B cell (primary cell): Measurements from ENCODE around the gene GGT6. TPM values are rescaled to one million over a fixed set of nuclear protein-coding genes. Genes with fewer than 3 reads are reported as not detected.

Experiments
- ATAC-seq: fragments of 200-7000 bp; cut with Tn5 transposase; one replicate; pipeline ENCODE4 v1.10.0; 2021; ENCODE audit warnings: low read depth, mild to moderate bottlenecking, moderate number of reproducible peaks, moderate library complexity
- CTCF ChIA-PET: fragments of 350-600 bp; sonication (Branson Sonifier 250); formaldehyde crosslinking; loops from one replicate; lab custom pipeline; 2021; ENCODE audit warnings: antibody characterized with exemption, inconsistent platforms; lab: Charles Lee
- POLR2A ChIA-PET: fragments of 350-600 bp; sonication (Branson Sonifier 250); formaldehyde crosslinking; loops from one replicate; lab custom pipeline; 2021; ENCODE audit warnings: antibody characterized with exemption; lab: Charles Lee
- DNase-seq: peaks from one replicate; pipeline ENCODE4 v3.0.0; 2013
- H2AFZ ChIP-seq: 2 replicates; pipeline ENCODE4 v1.6.1; 2012; ENCODE audit warnings: mild to moderate bottlenecking, low read depth, low read length; ENCODE audit not compliant: insufficient read depth, poor library complexity, severe bottlenecking
- H3K27ac ChIP-seq, 2 donors: 1 replicate in 1 of 2; 2 replicates in 1 of 2; pipeline ENCODE4 v1.5.1; 2012 to 2013; ENCODE audit warnings: low read length in 2 of 2, mild to moderate bottlenecking in 2 of 2, moderate library complexity in 1 of 2
- H3K27me3 ChIP-seq, 4 experiments: fragments of 200-600 bp in 1 of 4; sonication (generic) in 1 of 4; replicated peaks in 1 of 4; 1 replicate in 2 of 4; 2 replicates in 2 of 4; pipeline versions ENCODE4 v1.6.1 to v1.7.0; 2013 to 2016; ENCODE audit warnings: low read length in 3 of 4, mild to moderate bottlenecking in 2 of 4, mixed read lengths in 1 of 4, moderate library complexity in 1 of 4; ENCODE audit not compliant: insufficient read depth in 4 of 4, control insufficient read depth in 3 of 4; ENCODE audit errors: control extremely low read depth in 1 of 4
- H3K36me3 ChIP-seq, 2 experiments: replicated peaks in 1 of 2; 1 replicate in 1 of 2; 2 replicates in 1 of 2; pipeline versions ENCODE4 v1.6.1 to v1.7.1; 2013; ENCODE audit warnings: low read length in 1 of 2; ENCODE audit not compliant: insufficient read depth in 2 of 2, control insufficient read depth in 1 of 2; ENCODE audit errors: control extremely low read depth in 1 of 2, extremely low read depth in 1 of 2
- H3K4me1 ChIP-seq, 2 donors: fragments of 200-600 bp in 1 of 2; sonication (generic) in 1 of 2; 1 replicate in 1 of 2; 2 replicates in 1 of 2; pipeline versions ENCODE4 v1.5.1 to v1.6.1; 2013 to 2017; ENCODE audit warnings: low read length in 2 of 2; ENCODE audit not compliant: control insufficient read depth in 2 of 2, insufficient read depth in 2 of 2
- H3K4me2 ChIP-seq: replicated peaks from 2 replicates; pipeline ENCODE3; 2012; ENCODE audit warnings: mild to moderate bottlenecking, low read depth, low read length; ENCODE audit not compliant: poor library complexity, severe bottlenecking
- H3K4me3 ChIP-seq, 5 experiments: fragments of 200-600 bp in 1 of 5; sonication (generic) in 1 of 5; 1 replicate in 3 of 5; 2 replicates in 2 of 5; pipeline versions ENCODE4 v1.5.1 to v1.7.0; 2011 to 2016; ENCODE audit warnings: low read length in 4 of 5, mild to moderate bottlenecking in 4 of 5, low read depth in 2 of 5, control low read depth in 1 of 5, moderate library complexity in 1 of 5; ENCODE audit not compliant: insufficient read depth in 1 of 5; ENCODE audit errors: control extremely low read depth in 1 of 5, extremely low read depth in 1 of 5
- H3K79me2 ChIP-seq: fragments of 200-600 bp; sonication (generic); one replicate; pipeline ENCODE4 v1.6.0; 2016; ENCODE audit warnings: low read length; ENCODE audit not compliant: control insufficient read depth, insufficient read depth
- H3K9ac ChIP-seq: fragments of 200-600 bp; sonication (generic); 2 replicates; pipeline ENCODE4 v1.6.1; 2017; ENCODE audit warnings: mild to moderate bottlenecking, low read length, moderate library complexity
- H3K9me3 ChIP-seq, 3 donors: one replicate each; pipeline versions ENCODE4 v1.6.1 to v1.7.1; 2013; ENCODE audit warnings: low read length in 2 of 3; ENCODE audit not compliant: control insufficient read depth in 2 of 3, insufficient read depth in 1 of 3; ENCODE audit errors: control extremely low read depth in 1 of 3
- H4K20me1 ChIP-seq: 2 replicates; pipeline ENCODE4 v1.6.0; 2012; ENCODE audit warnings: mild to moderate bottlenecking, low read length; ENCODE audit not compliant: insufficient read depth, control insufficient read depth, poor library complexity, severe bottlenecking
- H3K27ac Mint-ChIP-seq: one replicate; pipeline ENCODE4 v1.8.0; 2021; ENCODE audit warnings: mixed read lengths
- H3K27me3 Mint-ChIP-seq: one replicate; pipeline ENCODE4 v1.8.0; 2021; ENCODE audit warnings: mixed read lengths
- H3K4me1 Mint-ChIP-seq: one replicate; pipeline ENCODE4 v1.8.0; 2021; ENCODE audit warnings: mixed read lengths
- H3K4me3 Mint-ChIP-seq: one replicate; pipeline ENCODE4 v1.8.0; 2021; ENCODE audit warnings: mixed read lengths
- H3K9me3 Mint-ChIP-seq: one replicate; pipeline ENCODE4 v1.8.0; 2022; ENCODE audit warnings: mixed read lengths; ENCODE audit not compliant: insufficient read depth
- CTCF ChIP-seq: fragments of 200-600 bp; IDR thresholded peaks from one replicate; pipeline ENCODE4 v1.8.0; 2022; ENCODE audit warnings: antibody characterized with exemption, mild to moderate bottlenecking
- EZH2 ChIP-seq: IDR thresholded peaks from 2 replicates; pipeline ENCODE4 v1.6.1; 2012; ENCODE audit warnings: borderline replicate concordance, low read depth, mild to moderate bottlenecking, moderate library complexity, low read length; ENCODE audit not compliant: insufficient read depth, poor library complexity, severe bottlenecking
- WGBS: methylation state at CpG from one replicate; pipeline ENCODE4 v1.1.5; 2013; ENCODE audit warnings: missing lambda C conversion rate; ENCODE audit not compliant: insufficient coverage; 5-methylcytosine and 5-hydroxymethylcytosine counted together
- intact Hi-C: fragments of 100-400 bp; cut with micrococcal nuclease; formaldehyde crosslinking; loops from one replicate; pipeline ENCODE4 v1.10.0; 2022
- polyA plus RNA-seq: library from polyadenylated mRNA; depleted of rRNA; stranded (reverse); fragments of >200 nt; gene quantifications from 2 replicates; pipeline ENCODE4 v1.2.3, GENCODE V29; 2012
- total RNA-seq, 2 donors: library from RNA; stranded (reverse); fragments of 120-200 nt in 1 of 2; gene quantifications; 1 replicate in 1 of 2; 2 replicates in 1 of 2; pipeline versions ENCODE4 v1.2.3 to v1.2.4, GENCODE V29; 2013 to 2022

Gene GGT6
- total and polyA plus RNA-seq, 2 donors (not counting 1 experiment from before 2014, with no cell fraction given) = not detected

- intact Hi-C loops = no loop called here
- Histone ChIP-seq H3K9me3 (no peaks in the 10 kb centered on the region), H3K4me2 (no peak overlapping the region), H3K27me3 (peaks cover 0 to 2% (median 0%) of the 10 kb centered on the region in 4 experiments), H3K9ac (no peak overlapping the region), H3K79me2 (no peaks in the 10 kb centered on the region), H3K27ac (no peak overlapping the region), H3K36me3 (no peaks in the 10 kb centered on the region), H4K20me1 (no peaks in the 10 kb centered on the region), H3K4me3 (no peak overlapping the region), H2AFZ (no peak overlapping the region), H3K4me1 (no peaks in the 10 kb centered on the region)
- H3K27me3 Mint-ChIP-seq = peaks cover 4% of the 10 kb centered on the region
- DNase-seq (no peak), ATAC-seq (no peak)
- no peak for TF ChIP-seq EZH2
- TF ChIP-seq CTCF = no peak
- POLR2A ChIA-PET = no interaction called here
- 93% methylated on average over 4 of the region's 9 CpGs for WGBS
- CTCF ChIA-PET = no interaction called here
- H3K4me1 Mint-ChIP-seq = peaks cover 6% of the 10 kb centered on the region
- no peak overlapping the region for H3K4me3 Mint-ChIP-seq
- H3K9me3 Mint-ChIP-seq = no peaks in the 10 kb centered on the region
- H3K27ac Mint-ChIP-seq = no peak overlapping the region
Measured at GRCh38 chr17:4572131-4572530, 11.8 kb upstream of the GGT6 start.

- POLR2A ChIA-PET = no interaction called here
- no peak overlapping the region for H3K4me2 ChIP-seq
- Mint-ChIP-seq H3K4me3 (no peak overlapping the region), H3K27ac (no peak overlapping the region), H3K27me3 (no peaks in the 10 kb centered on the region), H3K9me3 (no peaks in the 10 kb centered on the region), H3K4me1 (peaks cover 13% of the 10 kb centered on the region)
- no peaks in the 10 kb centered on the region for H3K79me2 ChIP-seq
- no CpG with 5 or more reads among the region's 1 CpG for WGBS
- H3K4me3 ChIP-seq = no peak overlapping the region
- intact Hi-C loops = loop anchor here (5.0 to 10.0 kb wide), 4 partner anchors 135 to 355 kb away; partner anchors contain the start of genes CHRNE, PELP1 and PSMB6
- H3K27me3 ChIP-seq = peaks cover 0 to 2% (median 0%) of the 10 kb centered on the region in 4 experiments
- no peaks in the 10 kb centered on the region for H3K9me3 ChIP-seq
- no peak for ATAC-seq
- H3K4me1 ChIP-seq = peaks cover 4 to 7% of the 10 kb centered on the region in 2 donors
- TF ChIP-seq CTCF (no peak), EZH2 (no peak)
- H3K27ac ChIP-seq = no peak overlapping the region
- H3K36me3 ChIP-seq = no peaks in the 10 kb centered on the region
- CTCF ChIA-PET = interaction anchor here (0.6 to 1.4 kb wide), 5 partner anchors 57 to 334 kb away, joined by 3 read pairs; partner anchors contain the start of gene CHRNE
- H3K9ac ChIP-seq = no peak overlapping the region
- no peak for DNase-seq
- no peaks in the 10 kb centered on the region for H4K20me1 ChIP-seq
- H2AFZ ChIP-seq = no peak overlapping the region
Measured at GRCh38 chr17:4569591-4569990, 9.2 kb upstream of the GGT6 start.
